ENCODE measurements around the gene ITPRID1.
"Not testable (repeated sequence)": the region's sequence is repeated elsewhere in the genome, so short reads cannot be mapped to it uniquely, and the experiment has no call there.

The ITPRID1 gene

DNA sequence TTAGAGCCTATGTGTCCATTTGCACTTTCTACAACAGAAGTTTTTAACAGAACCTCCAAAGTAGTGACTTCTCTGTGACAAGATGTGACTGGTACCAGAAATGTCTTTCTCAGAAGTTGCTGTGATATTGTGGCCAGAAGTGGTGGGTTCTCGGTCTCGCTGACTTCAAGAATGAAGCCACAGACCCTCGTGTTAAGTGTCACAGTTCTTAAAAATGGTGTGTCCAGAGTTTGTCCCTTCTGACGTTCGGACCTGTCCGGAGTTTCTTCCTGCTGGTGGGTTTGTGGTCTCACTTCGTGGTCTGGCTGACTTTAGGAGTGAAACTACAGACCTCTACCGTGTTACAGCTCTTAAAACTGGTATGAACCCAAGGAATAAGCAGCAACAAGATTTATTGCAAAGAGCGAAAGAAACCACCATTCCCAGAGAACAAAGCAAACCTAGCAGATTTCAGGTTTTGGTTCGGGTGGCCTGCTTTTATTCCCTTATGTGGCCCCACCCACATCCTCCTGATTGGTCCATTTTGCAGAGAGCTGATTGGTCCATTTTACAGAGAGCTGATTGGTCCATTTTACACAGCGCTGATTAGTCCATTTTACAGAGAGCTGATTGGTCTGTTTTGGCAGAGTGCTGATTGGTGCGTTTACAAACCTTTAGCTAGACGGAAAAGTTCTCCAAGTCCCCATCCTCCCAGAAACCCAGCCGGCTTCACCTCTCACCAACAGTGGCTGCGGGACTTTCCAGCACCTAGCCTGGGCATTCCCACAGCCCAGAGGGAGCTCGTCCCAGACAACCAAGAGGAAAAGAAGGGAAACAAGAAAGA, 3.0 kb downstream of the ITPRID1 start:
- no peak for DNase-seq (ENCODE audit: low read depth, low spot score)

- DNase-seq (ENCODE audit: low read depth, low spot score) = no peak
These were observed 3.6 kb downstream of the ITPRID1 start for GRCh38 chr7:31517513-31517912.

DNA sequence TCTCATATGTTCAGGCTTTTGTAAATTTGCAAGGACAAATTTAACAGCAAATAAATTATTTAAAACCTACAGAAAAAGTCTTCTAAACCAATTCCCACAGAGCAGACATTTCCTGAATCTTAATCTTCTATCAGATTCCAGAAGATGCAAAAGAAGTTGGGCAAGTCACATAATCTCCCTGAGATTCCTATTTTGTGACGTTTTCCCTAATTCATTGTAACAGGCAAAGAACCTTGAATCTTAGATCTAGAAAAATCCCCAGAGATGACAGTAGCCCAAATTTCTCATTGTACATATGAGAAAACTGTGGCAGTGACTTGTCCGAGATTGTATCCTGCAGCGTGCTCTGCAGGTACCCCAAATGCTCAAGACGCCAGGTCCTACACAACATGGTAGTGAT, 4.9 kb downstream of the ITPRID1 start:
- DNase-seq (ENCODE audit: low read depth, low spot score) = no peak

- no peak for DNase-seq (ENCODE audit: low read depth, low spot score)
These were observed 7.6 kb downstream of the ITPRID1 start for GRCh38 chr7:31521336-31522010.

DNA sequence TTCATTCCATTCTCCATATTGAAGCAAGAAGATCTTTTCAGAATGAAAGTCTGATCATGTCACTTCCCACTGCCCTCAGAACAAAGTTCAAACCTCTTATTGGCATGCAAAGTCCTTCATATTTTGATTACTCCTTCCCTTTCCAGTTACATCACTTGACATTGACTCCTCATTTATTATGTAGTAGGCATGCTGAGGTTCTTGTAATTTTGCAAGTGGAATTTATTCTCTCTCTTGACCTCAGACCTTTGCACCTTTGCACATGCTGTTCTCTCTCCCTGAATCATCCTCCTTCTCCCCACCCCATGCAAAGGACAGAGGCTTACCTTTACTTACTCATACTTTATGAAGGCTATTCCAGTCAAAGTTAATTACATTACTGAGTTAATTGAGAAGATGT, 13.0 kb downstream of the ITPRID1 start:
- DNase-seq (ENCODE audit: low read depth, low spot score) = no peak

DNA sequence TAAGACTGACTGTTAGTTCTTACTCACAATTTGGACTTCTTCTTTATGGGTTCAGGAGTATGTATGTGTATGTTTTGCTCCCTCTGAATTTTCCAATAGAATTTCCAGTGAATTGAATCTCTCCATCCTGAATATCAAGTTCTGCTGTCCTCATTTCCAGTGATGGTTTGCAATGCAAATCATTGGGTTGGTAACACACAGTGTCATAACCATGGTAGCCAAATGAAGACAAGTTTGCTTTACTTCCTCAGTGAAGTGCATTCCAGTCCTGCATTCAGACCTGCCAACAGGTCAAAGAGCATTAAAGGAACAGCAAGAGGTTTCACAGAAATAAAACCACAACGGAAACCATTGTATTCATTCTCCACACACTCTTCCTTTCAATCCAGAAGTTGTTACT, 15.2 kb downstream of the ITPRID1 start:
- no peak for DNase-seq (ENCODE audit: low read depth, low spot score)

DNA sequence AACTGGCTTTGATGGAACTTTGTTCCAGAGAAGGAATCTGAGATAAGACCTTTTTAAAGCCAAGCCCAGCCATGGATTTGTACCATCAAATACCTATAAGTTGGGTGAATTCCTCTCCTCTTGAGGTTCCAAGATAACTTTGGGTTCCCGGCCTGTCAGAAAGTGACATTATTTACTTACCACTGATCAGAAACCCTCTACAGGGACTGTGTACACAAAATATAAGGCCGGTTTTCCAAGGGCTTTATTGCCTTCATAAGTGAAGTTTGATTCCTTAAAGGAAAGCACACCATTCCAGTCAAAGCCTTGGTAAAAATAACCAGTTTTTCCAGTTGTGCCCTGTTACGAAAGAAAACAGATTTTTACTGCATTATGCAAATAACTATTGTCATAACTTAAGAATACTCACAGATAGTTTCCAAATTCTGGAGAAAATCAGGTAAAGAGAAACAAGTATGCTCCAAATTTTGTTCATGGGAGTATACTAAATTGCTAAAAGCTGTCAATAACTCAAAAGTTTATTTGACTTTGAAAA, 26.8 kb downstream of the ITPRID1 start:
- not testable (repeated sequence) for DNase-seq (ENCODE audit: low read depth, low spot score)

DNA sequence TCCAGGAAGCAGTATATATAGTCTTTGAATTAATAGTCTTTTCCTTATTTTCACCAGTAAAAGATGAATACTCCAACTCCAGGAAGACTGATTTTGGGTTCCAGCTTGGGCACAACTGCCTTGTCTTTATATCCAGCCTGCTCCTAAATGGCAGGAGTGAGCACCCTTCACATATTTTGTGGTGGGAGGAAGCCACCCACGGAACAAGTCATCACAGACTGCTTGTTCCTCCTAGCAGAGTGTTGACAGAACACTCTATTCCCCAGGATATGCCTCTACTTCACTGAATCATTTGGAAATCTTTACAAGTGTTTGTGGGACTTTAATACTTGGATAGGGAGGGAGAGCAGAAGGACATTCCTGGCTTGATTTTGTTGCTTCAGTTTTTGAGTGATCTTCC, 31.7 kb downstream of the ITPRID1 start:
- DNase-seq (ENCODE audit: low read depth, low spot score) = no peak

DNA sequence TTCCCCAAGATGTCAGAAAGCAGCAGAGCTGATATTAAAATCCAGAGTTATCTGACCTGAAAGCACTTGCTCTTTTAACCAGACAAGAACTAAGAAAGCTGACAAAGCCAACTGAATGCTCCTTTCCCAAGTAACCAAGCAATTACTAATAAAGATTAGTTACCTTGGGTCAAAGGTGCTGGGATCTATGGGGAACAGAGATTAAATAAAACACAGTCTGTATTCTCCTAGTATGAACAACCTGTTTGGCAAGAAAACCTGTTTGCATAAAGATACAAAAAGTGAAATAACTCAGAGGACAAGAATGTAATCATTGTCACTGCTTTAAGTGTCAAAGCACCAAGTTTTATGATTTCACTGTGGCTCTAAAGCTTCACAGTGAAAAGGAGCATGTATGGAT, 35.7 kb downstream of the ITPRID1 start:
- DNase-seq (ENCODE audit: low read depth, low spot score) = no peak

DNA sequence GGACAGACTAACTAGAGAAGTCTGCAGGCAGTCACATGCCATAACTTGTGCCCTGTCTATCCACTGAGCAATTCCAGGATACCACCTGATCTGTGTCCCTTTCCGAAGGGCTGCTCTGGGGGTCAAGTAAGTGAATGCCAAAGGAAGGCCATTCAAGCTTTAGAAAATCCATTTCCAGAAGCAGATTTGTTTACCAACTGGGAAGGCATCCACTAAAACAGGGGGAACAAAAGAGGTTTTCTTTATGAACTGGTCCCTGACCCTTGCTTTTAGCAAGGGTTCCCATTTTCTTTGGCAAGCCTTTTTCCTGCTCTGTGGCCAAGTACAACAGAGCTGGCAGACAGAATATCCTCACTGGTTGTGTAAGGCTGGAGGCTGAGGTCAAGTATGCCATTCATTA, 36.5 kb downstream of the ITPRID1 start:
- DNase-seq (ENCODE audit: low read depth, low spot score) = no peak

DNA sequence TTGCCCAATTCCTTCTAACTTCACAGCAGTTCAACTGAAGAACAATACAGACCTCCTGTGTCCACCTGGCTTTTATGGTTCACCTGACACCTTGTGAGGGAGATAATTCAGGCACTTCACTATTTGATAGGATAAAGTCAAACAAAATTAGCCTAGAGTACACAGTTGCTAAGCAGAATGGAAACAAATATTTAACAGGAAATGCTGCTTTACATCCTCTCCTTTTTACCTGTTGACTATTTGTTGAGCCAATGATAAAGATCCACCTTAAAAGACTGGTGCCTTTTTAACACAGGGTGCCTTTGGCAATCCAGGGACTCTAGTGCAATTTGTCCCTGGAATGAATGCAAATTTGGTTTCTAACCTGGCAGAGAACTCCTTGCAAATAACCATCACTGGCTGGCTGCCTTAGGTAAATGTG, 39.8 kb downstream of the ITPRID1 start:
- DNase-seq (ENCODE audit: low read depth, low spot score) = no peak

- no peak for DNase-seq (ENCODE audit: low read depth, low spot score)
These were observed 48.1 kb downstream of the ITPRID1 start for GRCh38 chr7:31562002-31562401.

- DNase-seq (ENCODE audit: low read depth, low spot score) = no peak
These were observed 49.6 kb downstream of the ITPRID1 start for GRCh38 chr7:31563522-31563921.

GRCh38 chr7:31563951-31564350, 50.1 kb downstream of the ITPRID1 start:
- DNase-seq (ENCODE audit: low read depth, low spot score) = no peak

DNA sequence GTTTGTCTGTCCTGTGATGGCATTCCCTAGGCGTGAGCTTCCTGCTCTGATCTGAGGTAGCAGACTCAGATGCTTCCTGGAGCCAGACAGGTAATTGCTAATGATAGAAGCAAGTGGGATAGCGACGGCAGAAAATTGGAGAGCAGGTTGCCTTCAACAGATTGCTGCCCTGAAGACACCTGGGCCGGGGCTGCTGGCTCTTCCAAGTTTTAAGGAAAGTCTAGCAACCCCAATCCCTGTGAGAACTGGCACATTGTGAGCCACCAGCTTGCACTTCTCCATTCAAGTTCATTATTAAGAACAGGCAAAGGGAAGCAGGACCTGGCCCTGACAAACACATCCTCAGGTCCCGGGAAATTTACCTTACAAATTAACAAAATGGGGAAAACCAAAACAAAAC, 50.8 kb downstream of the ITPRID1 start:
- no peak for DNase-seq (ENCODE audit: low read depth, low spot score)

GRCh38 chr7:31569528-31569927, 55.6 kb downstream of the ITPRID1 start:
- DNase-seq (ENCODE audit: low read depth, low spot score) = no peak

DNA sequence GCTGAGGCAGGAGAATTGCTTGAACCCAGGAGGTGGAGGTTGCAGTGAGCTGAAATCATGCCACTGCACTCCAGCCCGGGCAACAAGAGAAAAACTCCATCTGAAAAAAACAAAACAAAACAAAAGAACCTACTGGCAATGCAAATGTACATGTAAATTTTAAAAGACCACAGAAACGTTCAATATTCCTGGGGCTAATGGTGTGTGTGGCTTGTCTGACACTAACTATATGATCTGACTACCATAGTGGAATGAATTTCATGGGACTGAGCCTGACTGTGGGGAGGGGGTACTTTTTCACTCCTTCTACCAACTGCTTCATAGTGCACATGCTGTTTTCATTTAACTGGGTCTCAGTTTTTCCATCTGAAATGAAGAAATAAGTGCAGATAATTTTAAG, 69.6 kb downstream of the ITPRID1 start:
- DNase-seq (ENCODE audit: low read depth, low spot score) = no peak

- no peak for DNase-seq (ENCODE audit: low read depth, low spot score)
These were observed 70.1 kb downstream of the ITPRID1 start for GRCh38 chr7:31583942-31584341.

DNA sequence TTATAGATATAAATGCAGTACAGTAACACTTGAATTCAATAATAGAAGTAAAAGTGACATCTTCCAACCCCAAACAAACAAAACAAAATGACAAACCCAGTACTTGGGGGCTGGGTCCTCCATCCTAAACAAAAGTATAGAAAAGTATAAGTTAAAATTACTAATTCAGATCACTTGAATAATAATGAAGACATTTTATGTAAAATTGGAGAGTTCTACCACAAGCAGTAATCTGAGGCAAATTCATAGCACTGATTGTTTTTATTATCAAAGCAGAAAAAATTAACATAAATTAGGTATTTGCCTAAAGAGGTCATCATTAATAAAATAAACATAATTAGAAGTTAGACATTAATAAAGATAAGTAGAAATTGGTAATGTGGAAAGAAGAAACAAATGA, 81.5 kb downstream of the ITPRID1 start:
- no peak for DNase-seq (ENCODE audit: low read depth, low spot score)

DNA sequence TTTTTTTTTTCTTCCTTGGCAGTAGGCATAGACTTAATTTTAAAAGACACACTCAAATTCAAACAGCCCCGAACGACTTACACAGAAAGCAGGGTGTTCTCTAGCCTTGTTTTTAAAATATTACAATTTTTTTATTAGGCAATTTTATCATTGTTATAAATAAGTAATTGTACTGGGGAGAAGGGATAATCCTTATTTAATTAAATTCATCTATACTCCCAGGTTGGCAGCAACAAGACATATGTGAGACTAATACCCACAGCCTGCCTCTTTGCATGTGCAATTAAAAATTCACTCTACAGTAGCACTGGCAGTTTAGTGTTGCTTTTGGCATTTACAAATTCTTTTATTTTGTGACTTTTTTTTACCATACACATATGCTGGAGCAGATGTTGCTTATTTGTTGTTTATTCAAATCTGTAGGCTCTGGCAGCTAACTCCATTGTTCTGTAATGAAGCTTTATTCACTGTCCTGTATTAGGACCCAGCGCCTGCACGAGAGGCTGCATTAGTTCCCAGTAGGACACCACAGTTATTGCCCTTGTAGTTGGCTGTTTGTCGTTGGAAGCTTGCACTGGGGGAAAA, 88.2 kb downstream of the ITPRID1 start:
- no peak for DNase-seq (ENCODE audit: low read depth, low spot score)

- DNase-seq (ENCODE audit: low read depth, low spot score) = no peak
These were observed 89.2 kb downstream of the ITPRID1 start for GRCh38 chr7:31603046-31603445.

GRCh38 chr7:31613604-31614003, 99.7 kb downstream of the ITPRID1 start:
- no peak for DNase-seq (ENCODE audit: low read depth, low spot score)

- DNase-seq (ENCODE audit: low read depth, low spot score) = no peak
These were observed 119.6 kb downstream of the ITPRID1 start for GRCh38 chr7:31633467-31633866.
